HEK293T (cell line): ENCODE results near the gene STAB2.
A peak's percentile ranks its signal among the peaks of the same experiment; 100 is the strongest.

ENCODE experiments used
- CTCF ChIA-PET: fragments of 350-600 bp; formaldehyde crosslinking; extraction: SDS; loops from one replicate; lab custom pipeline; 2021; ENCODE audit warnings: antibody characterized with exemption, inconsistent platforms; lab: Yijun Ruan, JAX
- POLR2A ChIA-PET: fragments of 350-600 bp; formaldehyde crosslinking; extraction: SDS; loops from one replicate; lab custom pipeline; 2020; ENCODE audit warnings: antibody characterized with exemption, inconsistent platforms; lab: Yijun Ruan, JAX
- DNase-seq: peaks from one replicate; pipeline ENCODE4 v3.0.0; 2012; ENCODE audit warnings: mixed read lengths; ENCODE audit errors: extremely low spot score
- ARNT ChIP-seq: fragments of 450-650 bp; IDR thresholded peaks from 2 replicates; pipeline ENCODE4 v1.6.1; 2017; ENCODE audit warnings: mild to moderate bottlenecking
- BHLHE40 ChIP-seq: fragments of 450-650 bp; IDR thresholded peaks from 2 replicates; pipeline ENCODE4 v1.6.1; 2016; ENCODE audit warnings: mild to moderate bottlenecking, moderate library complexity, borderline replicate concordance
- CTBP1 ChIP-seq: fragments of 450-650 bp; IDR thresholded peaks from 2 replicates; pipeline ENCODE4 v1.6.1; 2016; ENCODE audit warnings: borderline replicate concordance
- ELF4 ChIP-seq: fragments of 450-650 bp; IDR thresholded peaks from 2 replicates; pipeline ENCODE4 v1.6.1; 2017; ENCODE audit warnings: antibody characterized with exemption
- FOXA1 ChIP-seq: fragments of 450-650 bp; IDR thresholded peaks from 2 replicates; pipeline ENCODE4 v1.6.1; 2016; ENCODE audit warnings: mild to moderate bottlenecking
- FOXK2 ChIP-seq: fragments of 450-650 bp; IDR thresholded peaks from 2 replicates; pipeline ENCODE4 v1.6.1; 2016; ENCODE audit warnings: mild to moderate bottlenecking
- FOXM1 ChIP-seq: fragments of 450-650 bp; IDR thresholded peaks from 2 replicates; pipeline ENCODE4 v1.6.1; 2017; ENCODE audit warnings: mild to moderate bottlenecking, borderline replicate concordance
- HDGF ChIP-seq: fragments of 450-650 bp; IDR thresholded peaks from 2 replicates; pipeline ENCODE4 v1.6.1; 2017; ENCODE audit warnings: antibody characterized with exemption, borderline replicate concordance
- L3MBTL2 ChIP-seq: fragments of 450-650 bp; conservative IDR thresholded peaks from 2 replicates; pipeline ENCODE4 v1.6.1; 2016; ENCODE audit warnings: mild to moderate bottlenecking
- LEF1 ChIP-seq: fragments of 450-650 bp; IDR thresholded peaks from 2 replicates; pipeline ENCODE4 v1.6.1; 2017; ENCODE audit warnings: mild to moderate bottlenecking, borderline replicate concordance
- NFRKB ChIP-seq: fragments of 450-650 bp; IDR thresholded peaks from 2 replicates; pipeline ENCODE4 v1.6.1; 2016; ENCODE audit warnings: mild to moderate bottlenecking, moderate library complexity
- PKNOX1 ChIP-seq: fragments of 450-650 bp; IDR thresholded peaks from 2 replicates; pipeline ENCODE4 v1.6.1; 2016
- SP1 ChIP-seq: fragments of 450-650 bp; IDR thresholded peaks from 2 replicates; pipeline ENCODE4 v1.6.1; 2017
- SUZ12 ChIP-seq: fragments of 450-650 bp; IDR thresholded peaks from 2 replicates; pipeline ENCODE4 v1.6.1; 2016; ENCODE audit warnings: mild to moderate bottlenecking
- TARDBP ChIP-seq: fragments of 450-650 bp; IDR thresholded peaks from 2 replicates; pipeline ENCODE4 v1.6.1; 2016
- ZNF384 ChIP-seq: fragments of 450-650 bp; IDR thresholded peaks from 2 replicates; pipeline ENCODE4 v1.6.1; 2016

The STAB2 gene

GRCh38 chr12:103757248-103757647, 170.2 kb downstream of the STAB2 start:
- ChIA-PET POLR2A (no interaction called here), CTCF (no interaction called here)
- TF ChIP-seq ARNT (no peak), TARDBP (no peak), PKNOX1 (no peak), LEF1 (no peak), BHLHE40 (no peak), CTBP1 (no peak), NFRKB (no peak), ELF4 (no peak)
- DNase-seq: no peak

- ChIA-PET POLR2A (no interaction called here), CTCF (no interaction called here)
- DNase-seq: no peak
- TF ChIP-seq SP1 (no peak), FOXK2 (no peak), L3MBTL2 (no peak), HDGF (no peak), CTBP1 (no peak), ARNT (no peak), SUZ12 (no peak), NFRKB (no peak), LEF1 (no peak), FOXA1 (no peak), TARDBP (no peak), ZNF384 (no peak), FOXM1 (no peak)
Measured at GRCh38 chr12:103758310-103759089, 171.4 kb downstream of the STAB2 start.

- CTCF ChIA-PET: no interaction called here
- no peak for DNase-seq
Measured at GRCh38 chr12:103762473-103762872, 175.4 kb downstream of the STAB2 start.

GRCh38 chr12:103765322-103765721, 178.2 kb downstream of the STAB2 start:
- no peak for DNase-seq
- CTCF ChIA-PET: no interaction called here
- TF ChIP-seq FOXM1: no peak
- TF ChIP-seq HDGF: no peak
- no peak for TF ChIP-seq SUZ12
- TF ChIP-seq CTBP1: no peak
- TF ChIP-seq TARDBP: no peak
- no peak for TF ChIP-seq ELF4
- no peak for TF ChIP-seq LEF1
- no peak for TF ChIP-seq PKNOX1
- no peak for TF ChIP-seq ZNF384
- no peak for TF ChIP-seq ARNT
- POLR2A ChIA-PET: no interaction called here

More at GRCh38 chr12:103762473-103762872, 175.4 kb downstream of the STAB2 start:
- POLR2A ChIA-PET: no interaction called here
- TF ChIP-seq L3MBTL2 (no peak), SP1 (no peak), ARNT (no peak), LEF1 (no peak), CTBP1 (no peak), PKNOX1 (no peak), FOXK2 (no peak), FOXA1 (no peak), HDGF (no peak), FOXM1 (no peak), ZNF384 (no peak), NFRKB (no peak), ELF4 (no peak), BHLHE40 (no peak), SUZ12 (no peak), TARDBP (no peak)

GRCh38 chr12:103766028-103766427, 179.0 kb downstream of the STAB2 start:
- ChIA-PET POLR2A (no interaction called here), CTCF (no interaction called here)
- TF ChIP-seq CTBP1 (no peak), FOXA1 (no peak), TARDBP (no peak), SP1 (no peak), ZNF384 (no peak)
- no peak for DNase-seq

GRCh38 chr12:103768467-103769123, 181.5 kb downstream of the STAB2 start:
- TF ChIP-seq ZNF384 (no peak), SP1 (no peak), PKNOX1 (no peak), ARNT (no peak), CTBP1 (no peak), TARDBP (no peak), BHLHE40 (no peak), FOXK2 (no peak), FOXM1 (no peak), LEF1 (no peak), FOXA1 (no peak), SUZ12 (no peak), NFRKB (no peak), HDGF (no peak), L3MBTL2 (no peak), ELF4 (no peak)
- peak; percentile 22 for DNase-seq
- ChIA-PET POLR2A (no interaction called here), CTCF (no interaction called here)
